ENCODE results near the gene KIF3B. TPM values are rescaled to one million over a fixed set of nuclear protein-coding genes. Genes with fewer than 3 reads are reported as not detected.
A peak's percentile ranks its signal among the peaks of the same experiment; 100 is the strongest.

The KIF3B gene
- total RNA-seq, 4 donors from 2014 or later = 26.6 to 46.5 (median 37.5) TPM

DNA sequence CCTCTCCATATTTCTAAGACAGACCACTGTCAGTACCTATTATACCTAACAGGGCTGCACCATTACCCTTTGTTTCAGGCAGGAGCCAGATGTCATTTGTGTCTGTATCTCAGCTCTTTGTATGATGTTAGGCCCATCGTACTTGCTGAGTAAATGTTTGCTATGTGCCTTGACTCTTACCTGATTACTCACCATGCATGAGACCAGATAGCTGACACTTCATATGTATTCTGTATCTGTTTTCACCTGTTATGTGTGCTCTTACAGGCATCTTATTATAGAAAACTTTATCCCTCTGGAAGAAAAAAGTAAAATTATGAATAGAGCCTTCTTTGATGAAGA lies 49.0 kb downstream of the KIF3B start:
- in situ Hi-C loops (cut with MboI; ENCODE audit: low pct_ligation_motif_present in 1 of 4, low pct_unique_long_range_greater_than_20kb in 1 of 4, low sequenced_read_pairs in 3 of 4) (loop anchor here in 2 of 4 donors (25.0 kb wide), 1 partner anchor 336 kb away; the partner anchor contains the start of gene C20orf203 (in 2 of the 2)), intact Hi-C loops (cut with DNase I; ENCODE audit: low total_unique reads) (no loop called here)
- peak overlapping the region; percentile 44 to 78 (median 56) for H3K27ac ChIP-seq
- H3K27me3 ChIP-seq = no peaks in the 10 kb centered on the region
- peaks cover 0 to 8% (median 7%) of the 10 kb centered on the region in 4 donors for H3K4me1 ChIP-seq
- no peaks in the 10 kb centered on the region for H3K9me3 ChIP-seq
- DNase-seq = no peak
- H3K36me3 ChIP-seq = peaks cover 0 to 8% (median 4%) of the 10 kb centered on the region in 4 donors
- WGBS, 2 donors (ENCODE audit: low coverage in 1 of 2) = 25 to 44% methylated on average over 1 of the region's 1 CpG
- TF ChIP-seq, protein P1, sequence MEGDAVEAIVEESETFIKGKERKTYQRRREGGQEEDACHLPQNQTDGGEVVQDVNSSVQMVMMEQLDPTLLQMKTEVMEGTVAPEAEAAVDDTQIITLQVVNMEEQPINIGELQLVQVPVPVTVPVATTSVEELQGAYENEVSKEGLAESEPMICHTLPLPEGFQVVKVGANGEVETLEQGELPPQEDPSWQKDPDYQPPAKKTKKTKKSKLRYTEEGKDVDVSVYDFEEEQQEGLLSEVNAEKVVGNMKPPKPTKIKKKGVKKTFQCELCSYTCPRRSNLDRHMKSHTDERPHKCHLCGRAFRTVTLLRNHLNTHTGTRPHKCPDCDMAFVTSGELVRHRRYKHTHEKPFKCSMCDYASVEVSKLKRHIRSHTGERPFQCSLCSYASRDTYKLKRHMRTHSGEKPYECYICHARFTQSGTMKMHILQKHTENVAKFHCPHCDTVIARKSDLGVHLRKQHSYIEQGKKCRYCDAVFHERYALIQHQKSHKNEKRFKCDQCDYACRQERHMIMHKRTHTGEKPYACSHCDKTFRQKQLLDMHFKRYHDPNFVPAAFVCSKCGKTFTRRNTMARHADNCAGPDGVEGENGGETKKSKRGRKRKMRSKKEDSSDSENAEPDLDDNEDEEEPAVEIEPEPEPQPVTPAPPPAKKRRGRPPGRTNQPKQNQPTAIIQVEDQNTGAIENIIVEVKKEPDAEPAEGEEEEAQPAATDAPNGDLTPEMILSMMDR (IDR thresholded peaks at IDR 0.05) = no peak
- TF ChIP-seq EP300 (IDR thresholded peaks at IDR 0.05; ENCODE audit: low read depth) (no peak), POLR2AphosphoS5 (IDR thresholded peaks at IDR 0.05) (no peak), POLR2A (IDR thresholded peaks at IDR 0.05) (no peak)
- no peak overlapping the region for H3K4me3 ChIP-seq

DNA sequence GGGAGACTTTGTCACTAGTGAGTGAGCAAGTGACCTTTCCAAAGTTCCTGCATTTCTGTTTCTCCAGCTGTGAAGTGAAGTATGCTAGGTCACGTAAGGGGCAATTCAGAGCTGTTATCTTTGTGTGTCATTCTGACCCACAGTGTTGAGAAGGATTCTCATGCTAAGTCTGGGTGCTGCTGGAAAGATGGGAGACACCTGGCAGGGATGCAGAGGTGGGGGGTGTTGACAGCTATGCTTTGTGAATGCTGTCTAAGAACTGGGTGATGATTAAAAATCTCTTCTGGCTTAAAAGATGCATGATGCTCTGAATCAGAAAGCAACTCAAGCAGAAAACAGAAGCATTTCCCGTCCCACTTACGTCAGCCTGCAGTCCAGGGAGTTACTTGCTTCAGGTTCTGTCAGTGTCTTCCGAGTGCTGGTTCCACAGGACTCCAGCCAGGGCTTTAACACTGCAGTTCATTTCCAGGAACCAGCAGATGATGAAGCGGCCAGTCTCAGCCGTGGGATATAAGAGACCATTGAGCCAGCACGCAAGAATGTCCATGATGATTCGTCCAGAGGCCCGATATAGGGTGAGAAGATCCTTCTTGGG lies 49.7 kb downstream of the KIF3B start:
- intact Hi-C loops (cut with DNase I; ENCODE audit: low total_unique reads) (no loop called here), in situ Hi-C loops (cut with MboI; ENCODE audit: low pct_ligation_motif_present in 1 of 4, low pct_unique_long_range_greater_than_20kb in 1 of 4, low sequenced_read_pairs in 3 of 4) (loop anchor here in 2 of 4 donors (25.0 kb wide), 1 partner anchor 335 kb away; the partner anchor contains the start of gene C20orf203 (in 2 of the 2))
- Histone ChIP-seq H3K4me1 (peaks cover 0 to 8% (median 7%) of the 10 kb centered on the region in 4 donors), H3K9me3 (no peaks in the 10 kb centered on the region), H3K36me3 (peaks cover 0 to 14% (median 4%) of the 10 kb centered on the region in 4 donors), H3K27me3 (no peaks in the 10 kb centered on the region), H3K27ac (no peak overlapping the region), H3K4me3 (no peak overlapping the region)
- TF ChIP-seq POLR2A (IDR thresholded peaks at IDR 0.05) (no peak), EP300 (IDR thresholded peaks at IDR 0.05; ENCODE audit: low read depth) (no peak), POLR2AphosphoS5 (IDR thresholded peaks at IDR 0.05) (no peak)
- TF ChIP-seq, protein P1 (IDR thresholded peaks at IDR 0.05) = no peak
- no peak for DNase-seq
- 89 to 91% methylated on average over 3 to 9 of the region's 9 CpGs for WGBS, 2 donors (ENCODE audit: low coverage in 1 of 2)

DNA sequence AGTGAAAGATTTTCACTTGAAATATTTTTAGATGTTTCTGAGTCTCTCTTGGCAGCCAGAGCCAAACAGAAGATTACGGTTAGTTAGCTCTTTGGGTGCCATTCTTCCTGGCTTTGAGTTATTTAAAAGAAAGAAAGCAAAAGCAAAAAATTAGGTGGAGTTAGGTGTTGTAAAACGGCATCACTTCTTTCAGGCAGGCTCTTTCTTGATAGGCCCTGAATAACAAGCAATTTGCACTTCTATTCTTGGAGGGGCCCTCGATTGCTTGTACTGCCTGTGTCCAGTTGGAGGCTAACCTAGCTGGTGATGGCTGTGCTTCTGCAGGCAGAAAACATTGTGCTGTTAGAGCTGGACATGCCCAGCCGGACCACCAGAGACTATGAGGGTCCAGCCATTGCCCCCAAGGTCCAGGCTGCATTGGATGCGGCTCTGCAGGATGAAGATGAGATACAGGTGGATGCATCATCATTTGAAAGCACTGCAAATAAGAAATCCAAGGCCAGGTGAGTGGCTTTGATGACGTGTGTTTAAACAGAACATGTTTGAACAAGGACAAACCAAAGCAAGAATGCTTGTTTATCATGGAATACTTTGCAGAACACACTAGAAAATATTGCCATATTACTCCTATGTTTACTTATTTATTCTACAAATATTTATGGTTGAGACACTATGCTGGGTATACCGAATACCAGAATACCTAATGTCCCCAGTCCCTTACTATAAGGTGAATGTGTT lies 52.5 kb downstream of the KIF3B start:
- H3K4me1 ChIP-seq = peaks cover 0 to 15% (median 7%) of the 10 kb centered on the region in 4 donors
- H3K27ac ChIP-seq = no peak overlapping the region
- H3K4me3 ChIP-seq = no peak overlapping the region
- H3K36me3 ChIP-seq = peaks cover 0 to 15% (median 4%) of the 10 kb centered on the region in 4 donors
- DNase-seq = no peak
- no peak for TF ChIP-seq POLR2A (IDR thresholded peaks at IDR 0.05)
- no peak for TF ChIP-seq POLR2AphosphoS5 (IDR thresholded peaks at IDR 0.05)
- no peak for TF ChIP-seq EP300 (IDR thresholded peaks at IDR 0.05; ENCODE audit: low read depth)
- 84 to 85% methylated on average over 5 to 7 of the region's 7 CpGs for WGBS, 2 donors (ENCODE audit: low coverage in 1 of 2)
- intact Hi-C loops (cut with DNase I; ENCODE audit: low total_unique reads) = no loop called here
- H3K9me3 ChIP-seq = no peaks in the 10 kb centered on the region
- H3K27me3 ChIP-seq = no peaks in the 10 kb centered on the region
- in situ Hi-C loops (cut with MboI; ENCODE audit: low pct_ligation_motif_present in 1 of 4, low pct_unique_long_range_greater_than_20kb in 1 of 4, low sequenced_read_pairs in 3 of 4) = loop anchor here in 2 of 4 donors (25.0 kb wide), 1 partner anchor 332 kb away; the partner anchor contains the start of gene C20orf203 (in 2 of the 2)

DNA sequence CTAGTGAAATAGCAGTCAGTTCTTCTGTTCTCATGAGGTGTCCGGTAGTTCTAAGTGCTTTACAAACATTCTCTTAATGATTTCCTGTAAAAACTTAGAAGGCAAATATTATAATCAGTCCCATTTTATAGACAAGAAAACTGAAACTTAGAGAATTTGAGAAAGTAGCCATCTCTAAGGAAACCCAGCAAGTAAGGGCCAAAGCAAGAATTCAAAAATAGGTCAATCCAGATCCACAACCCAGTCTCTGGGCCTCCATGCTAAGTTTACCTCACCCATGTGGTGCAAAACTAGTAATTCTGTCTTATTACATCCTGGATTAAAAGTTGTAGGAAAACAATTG lies 53.1 kb downstream of the KIF3B start:
- TF ChIP-seq EP300 (IDR thresholded peaks at IDR 0.05; ENCODE audit: low read depth) (no peak), POLR2AphosphoS5 (IDR thresholded peaks at IDR 0.05) (no peak), POLR2A (IDR thresholded peaks at IDR 0.05) (no peak)
- TF ChIP-seq, protein P1 (IDR thresholded peaks at IDR 0.05) = no peak
- no peak for DNase-seq
- Histone ChIP-seq H3K9me3 (no peaks in the 10 kb centered on the region), H3K27ac (no peak overlapping the region), H3K27me3 (no peaks in the 10 kb centered on the region), H3K4me1 (peaks cover 0 to 15% (median 7%) of the 10 kb centered on the region in 4 donors), H3K4me3 (no peak overlapping the region), H3K36me3 (peaks cover 0 to 15% (median 4%) of the 10 kb centered on the region in 4 donors)
- in situ Hi-C loops (cut with MboI; ENCODE audit: low pct_ligation_motif_present in 1 of 4, low pct_unique_long_range_greater_than_20kb in 1 of 4, low sequenced_read_pairs in 3 of 4) (loop anchor here in 2 of 4 donors (25.0 kb wide), 1 partner anchor 332 kb away; the partner anchor contains the start of gene C20orf203 (in 2 of the 2)), intact Hi-C loops (cut with DNase I; ENCODE audit: low total_unique reads) (no loop called here)
- WGBS, 2 donors (ENCODE audit: low coverage in 1 of 2) = 60 to 86% methylated on average over 1 of the region's 1 CpG
